Activated CD8-positive, alpha-beta T cell treated with anti-CD3 and anti-CD28 coated beads for 36 hours (primary cell): ENCODE data around the gene NRGN. TPM values are rescaled to one million over a fixed set of nuclear protein-coding genes. Genes with fewer than 3 reads are reported as not detected.

Experiments used
- ATAC-seq: fragments of 200-7000 bp; cut with Tn5 transposase; one replicate; pipeline ENCODE4 v1.10.0; 2021; ENCODE audit warnings: mild to moderate bottlenecking, moderate library complexity
- CTCF ChIA-PET: fragments of 350-600 bp; sonication (Branson Sonifier 250); formaldehyde crosslinking; loops from one replicate; lab custom pipeline; 2021; ENCODE audit warnings: antibody characterized with exemption; lab: Charles Lee
- POLR2A ChIA-PET: fragments of 350-600 bp; sonication (Branson Sonifier 250); formaldehyde crosslinking; loops from one replicate; lab custom pipeline; 2021; ENCODE audit warnings: antibody characterized with exemption; lab: Charles Lee
- DNase-seq: peaks from one replicate; pipeline ENCODE4 v3.0.0-alpha.2; 2020
- H3K27ac Mint-ChIP-seq: one replicate; pipeline ENCODE4 v1.8.0; 2021; ENCODE audit warnings: mild to moderate bottlenecking, mixed read lengths
- H3K27me3 Mint-ChIP-seq: one replicate; pipeline ENCODE4 v1.8.0; 2021; ENCODE audit warnings: mixed read lengths
- H3K36me3 Mint-ChIP-seq: one replicate; pipeline ENCODE4 v1.8.0; 2021; ENCODE audit warnings: low read depth, mixed read lengths
- H3K4me1 Mint-ChIP-seq: one replicate; pipeline ENCODE4 v1.8.0; 2021; ENCODE audit warnings: low read depth, mixed read lengths
- H3K4me3 Mint-ChIP-seq: one replicate; pipeline ENCODE4 v1.8.0; 2021; ENCODE audit warnings: mild to moderate bottlenecking, moderate library complexity, mixed read lengths
- H3K9me3 Mint-ChIP-seq: one replicate; pipeline ENCODE4 v1.8.0; 2021; ENCODE audit warnings: mixed read lengths
- CTCF ChIP-seq: fragments of 200-600 bp; IDR thresholded peaks from one replicate; pipeline ENCODE4 v1.8.0; 2022; ENCODE audit warnings: antibody characterized with exemption, mild to moderate bottlenecking
- intact Hi-C: fragments of 100-400 bp; cut with micrococcal nuclease; formaldehyde crosslinking; loops from one replicate; pipeline ENCODE4 v1.10.0; 2022
- total RNA-seq, 2 experiments: library from RNA; stranded (reverse); gene quantifications; one replicate each; pipeline ENCODE4 v1.2.3, GENCODE V29; 2021

The NRGN gene
- total RNA-seq, 2 experiments from 2014 or later = 5.7 to 6.4 TPM

DNA sequence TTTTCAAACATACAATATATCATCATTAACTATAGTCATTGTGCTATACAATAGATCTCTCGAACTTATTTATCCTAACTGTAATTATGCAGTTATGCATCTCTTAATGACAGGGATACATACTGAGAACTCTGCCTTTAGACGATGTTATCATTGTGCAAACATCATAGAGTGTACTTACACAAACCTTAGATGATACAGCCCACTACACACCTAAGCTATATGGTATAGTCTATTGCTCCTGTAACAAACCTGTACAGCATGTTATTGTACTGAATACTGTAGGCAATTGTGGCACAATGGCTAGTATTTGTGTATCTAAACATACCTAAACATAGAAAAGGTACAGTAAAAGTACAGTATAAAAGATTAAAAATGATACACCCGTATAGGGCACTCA lies 27.4 kb upstream of the NRGN start:
- Mint-ChIP-seq H3K9me3 (peaks cover 4% of the 10 kb centered on the region), H3K36me3 (no peaks in the 10 kb centered on the region), H3K27me3 (peaks cover 25% of the 10 kb centered on the region), H3K4me1 (peaks cover under 1% of the 10 kb centered on the region), H3K4me3 (no peak overlapping the region), H3K27ac (no peak overlapping the region)
- ATAC-seq (no peak), DNase-seq (no peak)
- intact Hi-C loops = no loop called here
- CTCF ChIA-PET = no interaction called here
- no peak for TF ChIP-seq CTCF
- POLR2A ChIA-PET = no interaction called here

DNA sequence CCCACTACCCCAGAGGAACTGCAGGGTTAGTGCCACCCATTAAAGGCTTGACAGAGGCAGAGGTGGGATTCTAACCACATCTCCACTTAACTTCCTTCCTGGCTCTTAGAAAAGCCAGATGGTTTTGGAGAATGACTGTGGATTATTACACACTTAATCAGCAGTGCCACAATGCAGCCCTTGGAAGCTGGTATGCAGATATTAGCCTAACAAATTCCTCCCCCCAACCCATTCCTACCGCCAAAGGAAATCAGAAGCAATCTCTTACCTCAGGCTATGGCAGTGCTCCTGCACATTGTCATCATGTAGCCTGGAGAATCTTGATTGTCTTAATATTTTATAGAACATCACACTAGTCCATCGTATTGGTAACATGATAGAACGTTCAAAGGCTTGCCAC lies 23.2 kb upstream of the NRGN start:
- Mint-ChIP-seq H3K4me1 (peaks cover 11% of the 10 kb centered on the region), H3K4me3 (no peak overlapping the region), H3K36me3 (no peaks in the 10 kb centered on the region), H3K27ac (no peak overlapping the region), H3K9me3 (no peaks in the 10 kb centered on the region), H3K27me3 (peaks cover 44% of the 10 kb centered on the region)
- ChIA-PET POLR2A (no interaction called here), CTCF (no interaction called here)
- TF ChIP-seq CTCF = no peak
- DNase-seq = no peak
- no peak for ATAC-seq
- intact Hi-C loops = no loop called here

DNA sequence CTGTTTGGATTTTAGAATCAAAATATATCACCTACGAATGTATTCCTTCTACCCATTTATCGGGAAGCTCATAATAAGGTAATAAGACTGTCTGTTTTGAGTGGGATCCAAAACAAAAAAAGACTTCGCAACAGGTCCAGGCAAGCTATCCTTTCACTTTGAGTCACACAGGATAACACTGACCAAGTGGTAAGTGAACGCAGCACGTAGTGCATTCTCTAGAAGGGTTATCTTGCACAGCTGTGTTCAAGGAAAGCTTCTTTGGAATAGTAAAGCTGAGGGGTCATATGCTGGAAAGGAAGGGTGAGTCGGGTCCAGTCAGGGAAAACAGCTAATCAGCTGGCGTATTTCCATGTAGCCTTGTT lies 22.3 kb upstream of the NRGN start:
- peak overlapping the region; percentile 50 for H3K4me3 Mint-ChIP-seq
- no peak for TF ChIP-seq CTCF
- ChIA-PET POLR2A (no interaction called here), CTCF (interaction anchor here (0.6 kb wide), 1 partner anchor 45 kb away, joined by 3 read pairs; no protein-coding TSS in a partner anchor)
- intact Hi-C loops = no loop called here
- H3K4me1 Mint-ChIP-seq = peaks cover 15% of the 10 kb centered on the region
- H3K27me3 Mint-ChIP-seq = peaks cover 44% of the 10 kb centered on the region
- H3K27ac Mint-ChIP-seq = no peak overlapping the region
- ATAC-seq (no peak), DNase-seq (no peak)
- no peaks in the 10 kb centered on the region for H3K9me3 Mint-ChIP-seq
- no peaks in the 10 kb centered on the region for H3K36me3 Mint-ChIP-seq

DNA sequence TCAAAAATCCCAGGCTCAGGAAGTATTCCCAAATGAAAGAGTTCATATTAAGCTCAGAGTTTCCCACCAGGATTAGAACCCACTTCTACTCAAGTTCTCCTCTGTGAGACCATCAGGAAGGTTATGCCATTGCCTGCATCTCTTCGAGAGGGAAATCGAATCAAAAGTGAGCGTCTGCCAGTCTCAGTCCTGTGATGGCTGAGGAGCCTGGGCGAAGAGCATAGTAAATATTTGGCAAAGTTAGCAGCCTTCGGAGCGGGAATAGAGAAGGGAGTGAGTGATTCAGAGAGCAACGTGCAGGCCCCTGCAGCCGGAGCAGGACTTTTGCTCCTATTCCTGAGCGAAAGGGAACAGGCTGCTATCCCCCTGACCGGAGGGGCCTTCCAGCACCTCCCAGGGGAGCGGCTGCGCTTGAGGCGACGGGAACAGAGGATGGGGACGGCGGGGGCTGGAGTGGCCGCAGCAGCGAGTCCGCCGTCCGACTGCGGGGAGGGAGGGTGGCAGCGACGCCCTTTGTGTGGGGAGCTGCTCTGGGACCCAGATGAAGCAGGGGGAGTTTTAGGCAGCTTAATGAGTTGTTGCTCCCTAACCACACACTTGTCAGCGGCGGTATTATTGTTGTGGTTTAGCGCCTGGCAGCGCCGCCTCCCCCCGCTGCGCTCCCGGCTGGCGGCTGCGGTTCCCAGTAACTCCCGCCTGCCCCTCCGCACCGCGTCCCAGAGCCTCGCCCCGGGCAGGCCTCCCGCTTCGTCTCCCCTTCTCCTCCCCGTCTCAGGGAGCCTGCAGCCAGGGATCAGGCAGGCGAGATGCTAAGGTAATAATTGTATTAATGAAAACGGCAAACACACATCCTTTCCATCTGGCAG lies 21.7 kb upstream of the NRGN start:
- intact Hi-C loops = no loop called here
- TF ChIP-seq CTCF = no peak
- ChIA-PET CTCF (interaction anchor here (0.6 kb wide), 1 partner anchor 45 kb away, joined by 3 read pairs; no protein-coding TSS in a partner anchor), POLR2A (no interaction called here)
- peak; percentile 45 for ATAC-seq
- DNase-seq = peak; percentile 33
- peaks cover 49% of the 10 kb centered on the region for H3K27me3 Mint-ChIP-seq
- no peak overlapping the region for H3K27ac Mint-ChIP-seq
- H3K4me1 Mint-ChIP-seq = peaks cover 20% of the 10 kb centered on the region
- peak overlapping the region; percentile 50 for H3K4me3 Mint-ChIP-seq
- no peaks in the 10 kb centered on the region for H3K9me3 Mint-ChIP-seq
- no peaks in the 10 kb centered on the region for H3K36me3 Mint-ChIP-seq

- ATAC-seq = no peak
- intact Hi-C loops = no loop called here
- Mint-ChIP-seq H3K36me3 (no peaks in the 10 kb centered on the region), H3K4me1 (peaks cover 20% of the 10 kb centered on the region), H3K27me3 (peaks cover 53% of the 10 kb centered on the region), H3K27ac (no peak overlapping the region), H3K4me3 (no peak overlapping the region), H3K9me3 (no peaks in the 10 kb centered on the region)
- no peak for TF ChIP-seq CTCF
- ChIA-PET POLR2A (no interaction called here), CTCF (no interaction called here)
- DNase-seq = no peak
Observed at GRCh38 chr11:124718801-124719200, 20.9 kb upstream of the NRGN start.
